Heart left ventricle (tissue), 13 donors: ENCODE measurements around the gene COL11A2.

ENCODE experiments used
- POLR2A ChIP-seq, 2 donors: fragments of 450-650 bp; IDR thresholded peaks; one replicate each; pipeline ENCODE4 v1.6.1; 2017; ENCODE audit warnings: antibody characterized with exemption in 2 of 2, mild to moderate bottlenecking in 2 of 2, moderate library complexity in 2 of 2
- TF ChIP-seq, protein P1 (sequence below), 12 donors: fragments of 200-600 bp; sonication (generic) in 4 of 12; IDR thresholded peaks; one replicate each; pipeline versions ENCODE4 v1.5.0 to v1.8.0; 2018 to 2022; ENCODE audit warnings: antibody characterized with exemption in 12 of 12, mild to moderate bottlenecking in 5 of 12
- donor health status: ischemic (EF 13 %, LVEDD 7.1; RV severe dilation, severe dysfunction).
- donor health status: DM: no; HTN: yes; CAD: no.
- donor health status: DM: no; HTN: no; CAD: no.
- donor health status: ischemic (EF 25% LVEDD 6.9; RV normal size, moderate dysfunction).
- donor health status: ischemic (EF 25% LVEDD 5.7; RV mildly dilated, moderate dysfunction).
- donor health status: ischemic (EF 35%, LVEDD 5.7; RV mildly dilated, moderate dysfunction).
- donor health status: nonischemic (EF 11% LVEDD 7.7; RV severe dilation, severe dysfunction).
- donor health status: DM: yes; HTN: yes; CAD: no.
- donor health status: PGD.
- donor health status: ischemic (EF 29% LVEDD 5.4; RV normal size, mild dysfunction).
- donor health status: nonischemic (EF 23%, LVEDD 6.1; RV moderate dilation, normal function).

DNA sequence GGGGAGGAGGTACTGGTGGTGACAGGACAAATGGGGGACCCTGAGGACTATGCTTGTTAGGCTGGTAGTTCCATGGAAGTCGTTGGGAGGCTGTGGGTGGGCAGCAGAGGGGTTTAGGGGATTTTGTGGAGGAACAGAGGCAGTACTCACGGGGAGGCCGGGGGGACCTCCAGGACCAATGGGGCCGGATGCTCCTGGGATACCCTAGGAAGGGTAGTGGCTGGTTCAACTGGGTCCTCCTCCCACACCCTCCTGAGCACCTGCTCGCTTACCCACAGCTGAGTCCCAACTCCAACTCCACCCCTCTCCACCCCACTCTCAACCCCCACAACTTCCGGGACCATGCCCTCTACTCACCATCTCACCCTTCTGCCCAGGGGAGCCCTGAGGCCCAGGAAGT, 25.9 kb downstream of the COL11A2 start:
- TF ChIP-seq, protein P1, sequence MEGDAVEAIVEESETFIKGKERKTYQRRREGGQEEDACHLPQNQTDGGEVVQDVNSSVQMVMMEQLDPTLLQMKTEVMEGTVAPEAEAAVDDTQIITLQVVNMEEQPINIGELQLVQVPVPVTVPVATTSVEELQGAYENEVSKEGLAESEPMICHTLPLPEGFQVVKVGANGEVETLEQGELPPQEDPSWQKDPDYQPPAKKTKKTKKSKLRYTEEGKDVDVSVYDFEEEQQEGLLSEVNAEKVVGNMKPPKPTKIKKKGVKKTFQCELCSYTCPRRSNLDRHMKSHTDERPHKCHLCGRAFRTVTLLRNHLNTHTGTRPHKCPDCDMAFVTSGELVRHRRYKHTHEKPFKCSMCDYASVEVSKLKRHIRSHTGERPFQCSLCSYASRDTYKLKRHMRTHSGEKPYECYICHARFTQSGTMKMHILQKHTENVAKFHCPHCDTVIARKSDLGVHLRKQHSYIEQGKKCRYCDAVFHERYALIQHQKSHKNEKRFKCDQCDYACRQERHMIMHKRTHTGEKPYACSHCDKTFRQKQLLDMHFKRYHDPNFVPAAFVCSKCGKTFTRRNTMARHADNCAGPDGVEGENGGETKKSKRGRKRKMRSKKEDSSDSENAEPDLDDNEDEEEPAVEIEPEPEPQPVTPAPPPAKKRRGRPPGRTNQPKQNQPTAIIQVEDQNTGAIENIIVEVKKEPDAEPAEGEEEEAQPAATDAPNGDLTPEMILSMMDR (IDR thresholded peaks at IDR 0.05): no peak
- no peak for TF ChIP-seq POLR2A (IDR thresholded peaks at IDR 0.05)
